Esophagus muscularis mucosa (tissue), 4 donors: ENCODE measurements around the gene CASP2. TPM values are rescaled to one million over a fixed set of nuclear protein-coding genes. Genes with fewer than 3 reads are reported as not detected.
"Not testable (repeated sequence)": the region's sequence is repeated elsewhere in the genome, so short reads cannot be mapped to it uniquely, and the experiment has no call there.

ENCODE experiments used
- DNase-seq: peaks from one replicate; pipeline ENCODE4 v3.0.0-alpha.2; 2017; ENCODE audit errors: extremely low spot score
- H3K27ac ChIP-seq, 4 donors: fragments of 200-600 bp; sonication (generic); replicated peaks in 1 of 4; 1 replicate in 3 of 4; 2 replicates in 1 of 4; pipeline ENCODE4 v1.5.1; 2016 to 2019; ENCODE audit warnings: mild to moderate bottlenecking in 1 of 4
- H3K27me3 ChIP-seq, 4 donors: fragments of 200-600 bp; sonication (generic); one replicate each; pipeline versions ENCODE4 v1.5.1 to v1.6.0; 2016 to 2019
- H3K36me3 ChIP-seq, 4 donors: fragments of 200-600 bp; sonication (generic); one replicate each; pipeline ENCODE4 v1.5.1; 2016 to 2019
- H3K4me1 ChIP-seq, 4 donors: fragments of 200-600 bp; sonication (generic); one replicate each; pipeline ENCODE4 v1.5.1; 2016 to 2019
- H3K4me3 ChIP-seq, 4 donors: fragments of 200-600 bp; sonication (generic); 1 replicate in 2 of 4; 2 replicates in 2 of 4; pipeline ENCODE4 v1.5.1; 2016 to 2019; ENCODE audit warnings: mild to moderate bottlenecking in 4 of 4, moderate library complexity in 1 of 4
- H3K9me3 ChIP-seq, 4 donors: fragments of 200-600 bp; sonication (generic); 1 replicate in 3 of 4; 2 replicates in 1 of 4; pipeline ENCODE4 v1.5.1; 2016 to 2019
- CTCF ChIP-seq, 3 experiments: fragments of 200-600 bp in 2 of 3; fragments of 450-650 bp in 1 of 3; sonication (generic) in 2 of 3; IDR thresholded peaks; one replicate each; pipeline ENCODE4 v1.5.1; 2017 to 2019; ENCODE audit warnings: antibody characterized with exemption in 3 of 3, mild to moderate bottlenecking in 2 of 3, moderate library complexity in 1 of 3
- EP300 ChIP-seq: sonication (generic); formaldehyde crosslinking; IDR thresholded peaks from one replicate; pipeline ENCODE4 v1.6.1; 2017; ENCODE audit warnings: antibody characterized with exemption
- POLR2A ChIP-seq: fragments of 450-650 bp; IDR thresholded peaks from one replicate; pipeline ENCODE4 v1.6.1; 2017; ENCODE audit warnings: antibody characterized with exemption, moderate library complexity, mild to moderate bottlenecking, low read depth
- POLR2AphosphoS5 ChIP-seq, 2 donors: sonication (generic); formaldehyde crosslinking; IDR thresholded peaks; one replicate each; pipeline ENCODE4 v1.6.1; 2017; ENCODE audit warnings: antibody characterized with exemption in 2 of 2
- WGBS: methylation state at CpG from one replicate; pipeline ENCODE4 v1.1.5; 2018; 5-methylcytosine and 5-hydroxymethylcytosine counted together
- intact Hi-C: fragments of 100-400 bp; cut with DNase I; formaldehyde crosslinking; loops from one replicate; pipeline ENCODE4 v1.15.1; 2023
- total RNA-seq, 4 donors: library from RNA; depleted of rRNA; stranded (reverse); fragments of >200 nt; gene quantifications; one replicate each; pipeline versions ENCODE4 v1.1.0 to v1.2.1, GENCODE V29; 2016

CASP2 gene
- total RNA-seq, 4 donors from 2014 or later = 7.1 to 11.7 (median 9.0) TPM

GRCh38 chr7:143288836-143289235, 685 bp downstream of the CASP2 start:
- Histone ChIP-seq H3K27me3 (no peaks in the 10 kb centered on the region), H3K4me3 (peak overlapping the region; percentile 81 to 97 (median 90)), H3K36me3 (peaks cover 18 to 26% (median 21%) of the 10 kb centered on the region in 4 donors), H3K27ac (peak overlapping the region; percentile 87 to 95 (median 90)), H3K4me1 (peaks cover 27 to 40% (median 34%) of the 10 kb centered on the region in 4 donors), H3K9me3 (no peaks in the 10 kb centered on the region)
- DNase-seq = no peak
- intact Hi-C loops = loop anchor here (2.0 kb wide), 1 partner anchor 26 kb away; the partner anchor contains the start of gene GSTK1
- TF ChIP-seq POLR2AphosphoS5 (IDR thresholded peaks at IDR 0.05) (no peak), CTCF (IDR thresholded peaks at IDR 0.05) (no peak), POLR2A (no peak), EP300 (no peak)
- WGBS = 2% methylated on average over 10 of the region's 11 CpGs

- intact Hi-C loops = loop anchor here (2.0 kb wide), 1 partner anchor 27 kb away; the partner anchor contains the start of gene GSTK1
- H3K27me3 ChIP-seq = no peaks in the 10 kb centered on the region
- peaks cover 24 to 32% (median 26%) of the 10 kb centered on the region in 4 donors for H3K36me3 ChIP-seq
- peaks cover 27 to 38% (median 34%) of the 10 kb centered on the region in 4 donors for H3K4me1 ChIP-seq
- peak overlapping the region; percentile 87 to 95 (median 90) for H3K27ac ChIP-seq
- no peak for TF ChIP-seq POLR2AphosphoS5 (IDR thresholded peaks at IDR 0.05)
- no peak for TF ChIP-seq CTCF (IDR thresholded peaks at IDR 0.05)
- no peak for TF ChIP-seq POLR2A
- no peak for TF ChIP-seq EP300
- no peak for DNase-seq
- 25% methylated on average over 6 of the region's 6 CpGs for WGBS
- H3K9me3 ChIP-seq = no peaks in the 10 kb centered on the region
- H3K4me3 ChIP-seq = peak overlapping the region; percentile 81 to 97 (median 90)
Observed at GRCh38 chr7:143289421-143289820, 1.3 kb downstream of the CASP2 start.

- Histone ChIP-seq H3K27ac (peak overlapping the region in 1 of 4 donors; percentile 91), H3K36me3 (peaks cover 28 to 36% (median 31%) of the 10 kb centered on the region in 4 donors), H3K4me3 (peak overlapping the region in 2 of 4 donors; percentile 81 to 92), H3K4me1 (peaks cover 27 to 38% (median 34%) of the 10 kb centered on the region in 4 donors)
- 64% methylated on average over 4 of the region's 4 CpGs for WGBS
- intact Hi-C loops = loop anchor here (2.0 kb wide), 1 partner anchor 27 kb away; the partner anchor contains the start of gene GSTK1
- DNase-seq, H3K9me3 ChIP-seq, H3K27me3 ChIP-seq: not testable (repeated sequence)
Observed at GRCh38 chr7:143289888-143290287, 1.7 kb downstream of the CASP2 start.

GRCh38 chr7:143290293-143290692, 2.1 kb downstream of the CASP2 start:
- no peak for DNase-seq
- intact Hi-C loops = no loop called here
- no peak overlapping the region for H3K27ac ChIP-seq
- no peaks in the 10 kb centered on the region for H3K27me3 ChIP-seq
- H3K4me1 ChIP-seq = peaks cover 27 to 38% (median 34%) of the 10 kb centered on the region in 4 donors
- H3K36me3 ChIP-seq = peaks cover 32 to 40% (median 35%) of the 10 kb centered on the region in 4 donors
- whole genome bisulfite sequencing = 83% methylated on average over 4 of the region's 4 CpGs
- no peak for TF ChIP-seq POLR2A
- TF ChIP-seq CTCF (IDR thresholded peaks at IDR 0.05) = no peak
- no peak for TF ChIP-seq POLR2AphosphoS5 (IDR thresholded peaks at IDR 0.05)
- TF ChIP-seq EP300 = no peak
- H3K4me3 ChIP-seq = no peak overlapping the region
- no peaks in the 10 kb centered on the region for H3K9me3 ChIP-seq

GRCh38 chr7:143292876-143293275, 4.7 kb downstream of the CASP2 start:
- H3K36me3 ChIP-seq = peaks cover 41 to 62% (median 52%) of the 10 kb centered on the region in 4 donors
- peaks cover 25 to 38% (median 37%) of the 10 kb centered on the region in 4 donors for H3K4me1 ChIP-seq
- no peak overlapping the region for H3K27ac ChIP-seq
- H3K27me3 ChIP-seq = no peaks in the 10 kb centered on the region
- TF ChIP-seq CTCF (IDR thresholded peaks at IDR 0.05) (no peak), POLR2A (no peak), EP300 (no peak), POLR2AphosphoS5 (IDR thresholded peaks at IDR 0.05) (no peak)
- no peak overlapping the region for H3K4me3 ChIP-seq
- no peaks in the 10 kb centered on the region for H3K9me3 ChIP-seq
- WGBS = 92% methylated on average over 5 of the region's 5 CpGs
- DNase-seq = no peak
- intact Hi-C loops = no loop called here
